GM19452 (cell line): Measurements from ENCODE around the gene HOXB4.

Experiments used
- ATAC-seq: cut with Tn5 transposase; IDR thresholded peaks from one replicate; pipeline ENCODE4 v1.9.1; 2021; ENCODE audit not compliant: unreplicated experiment

The HOXB4 gene

GRCh38 chr17:48601539-48602425 is 23.6 kb upstream of the HOXB4 start:
- no peak for ATAC-seq

- ATAC-seq = no peak
These were observed 23.0 kb upstream of the HOXB4 start for GRCh38 chr17:48601207-48601538.

- ATAC-seq = no peak
These were observed 22.3 kb upstream of the HOXB4 start for GRCh38 chr17:48600244-48601098.

- ATAC-seq = no peak
These were observed 21.2 kb upstream of the HOXB4 start for GRCh38 chr17:48599354-48599753.

GRCh38 chr17:48598736-48599135 is 20.6 kb upstream of the HOXB4 start:
- no peak for ATAC-seq

- no peak for ATAC-seq
These were observed 19.9 kb upstream of the HOXB4 start for GRCh38 chr17:48597778-48598631.

GRCh38 chr17:48597528-48597777 is 19.3 kb upstream of the HOXB4 start:
- ATAC-seq = no peak

GRCh38 chr17:48596735-48597527 is 18.8 kb upstream of the HOXB4 start:
- ATAC-seq = no peak

- ATAC-seq = no peak
These were observed 18.0 kb upstream of the HOXB4 start for GRCh38 chr17:48596000-48596734.

GRCh38 chr17:48595278-48595999 is 17.3 kb upstream of the HOXB4 start:
- ATAC-seq = no peak

GRCh38 chr17:48594538-48595277 is 16.6 kb upstream of the HOXB4 start:
- no peak for ATAC-seq

GRCh38 chr17:48593840-48594537 is 15.8 kb upstream of the HOXB4 start:
- no peak for ATAC-seq

GRCh38 chr17:48593126-48593829 is 15.1 kb upstream of the HOXB4 start, which contains the start of gene HOXB5:
Gene HOXB5 (minus strand): TSS chr17:48593779. CDS start chr17:48593682, 97 bp downstream.
- ATAC-seq = no peak

- no peak for ATAC-seq
These were observed 14.4 kb upstream of the HOXB4 start for GRCh38 chr17:48592577-48592976.

- ATAC-seq = no peak
These were observed 13.9 kb upstream of the HOXB4 start for GRCh38 chr17:48592057-48592514.

GRCh38 chr17:48591255-48592056 is 13.3 kb upstream of the HOXB4 start:
- no peak for ATAC-seq
